Measurements from ENCODE around the gene POT1. TPM values are rescaled to one million over a fixed set of nuclear protein-coding genes. Genes with fewer than 3 reads are reported as not detected.

POT1 gene
- total and polyA plus RNA-seq, 2 of the 8 experiments (the other 6 are each of a cell fraction or from before 2014, with no cell fraction given), result 13.1 to 22.8 TPM

GRCh38 chr7:124811341-124811740 lies 118.3 kb downstream of the POT1 start:
- no peaks in the 10 kb centered on the region for H3K23me2 ChIP-seq (ENCODE audit: low read depth, low read length)
- H3K27ac ChIP-seq (ENCODE audit: low read depth, low read length), result no peak overlapping the region
- no peak overlapping the region for H3K4ac ChIP-seq (replicated peaks; ENCODE audit: insufficient read length, low read depth, low read length)
- H3K14ac ChIP-seq (ENCODE audit: insufficient read length), result no peak overlapping the region
- DNase-seq (ENCODE audit: low read depth in 1 of 2, low spot score in 2 of 2) (no peak), FAIRE-seq (no peak)
- H3K56ac ChIP-seq (replicated peaks; ENCODE audit: insufficient read length, low read depth, low read length), result no peak overlapping the region
- no peaks in the 10 kb centered on the region for H4K20me1 ChIP-seq (replicated peaks in 1 of 2; ENCODE audit: control insufficient read depth in 1 of 2, insufficient read depth in 2 of 2, low read length in 2 of 2)
- H3K9ac ChIP-seq (replicated peaks in 1 of 4; ENCODE audit: extremely low read depth in 1 of 4, low read depth in 3 of 4, low read length in 3 of 4), result no peak overlapping the region
- H3K9me3 ChIP-seq (ENCODE audit: insufficient read depth in 2 of 2, low read depth in 1 of 2, low read length in 1 of 2), result no peaks in the 10 kb centered on the region
- no peak overlapping the region; the same call in 1 of the 2 replicates for H3K18ac ChIP-seq (ENCODE audit: extremely low read depth, low read length)
- H3K27me3 ChIP-seq (replicated peaks in 1 of 4; ENCODE audit: control insufficient read depth in 3 of 4, extremely low read depth in 1 of 4, insufficient read depth in 3 of 4, low read length in 3 of 4), result no peaks in the 10 kb centered on the region
- H2BK20ac ChIP-seq (ENCODE audit: low read length), result no peak overlapping the region; the same call in 1 of the 2 replicates
- H4K8ac ChIP-seq (ENCODE audit: extremely low read depth, insufficient read depth, low read length), result no peak overlapping the region
- peaks cover 0 to 18% (median 2%) of the 10 kb centered on the region in 4 experiments; a peak in 2 of 7 replicates for H3K4me1 ChIP-seq (replicated peaks in 1 of 4; ENCODE audit: control insufficient read depth in 3 of 4, insufficient read depth in 4 of 4, low read length in 3 of 4)
- no peaks in the 10 kb centered on the region for H3K79me1 ChIP-seq (ENCODE audit: low read depth, low read length)
- no peak overlapping the region for H2AFZ ChIP-seq (ENCODE audit: low read length)
- H3K23ac ChIP-seq (ENCODE audit: insufficient read length), result no peak overlapping the region
- no peak overlapping the region for H4K91ac ChIP-seq (replicated peaks; ENCODE audit: insufficient read length, low read length)
- peak overlapping the region; percentile 66 for H4K5ac ChIP-seq (ENCODE audit: insufficient read length, low read depth, low read length)
- WGBS, 2 experiments (ENCODE audit: extremely low coverage in 1 of 2, insufficient coverage in 1 of 2, insufficient read length in 1 of 2, insufficient replicate concordance in 2 of 2, low coverage in 1 of 2, low lambda C conversion rate in 2 of 2, missing lambda C conversion rate in 1 of 2), result 95% methylated on average over 1 of the region's 1 CpG; no CpG with 5 or more reads in 1 of the 2 experiments
- no peaks in the 10 kb centered on the region for H3K79me2 ChIP-seq (ENCODE audit: control insufficient read depth in 1 of 2, insufficient read depth in 2 of 2, low read length in 2 of 2)
- H2BK5ac ChIP-seq (ENCODE audit: low read depth, low read length), result no peak overlapping the region
- H2BK12ac ChIP-seq (ENCODE audit: low read depth, low read length), result peak overlapping the region; percentile 53; the same call in 1 of the 2 replicates
- CTCF ChIA-PET (ENCODE audit: partially characterized antibody), result no interaction called here
- no peak overlapping the region for H2AK5ac ChIP-seq (ENCODE audit: low read depth, low read length)
- H3K4me3 ChIP-seq (ENCODE audit: extremely low read depth in 1 of 4, insufficient read depth in 2 of 4, low read depth in 3 of 4, low read length in 4 of 4), result no peak overlapping the region
- no peaks in the 10 kb centered on the region for H3K36me3 ChIP-seq (ENCODE audit: control insufficient read depth in 2 of 4, insufficient read depth in 4 of 4, low read length in 3 of 4)
- H3K4me2 ChIP-seq (ENCODE audit: insufficient read depth in 1 of 2, low read depth in 2 of 2, low read length in 2 of 2), result no peak overlapping the region
- H2BK15ac ChIP-seq (ENCODE audit: low read length), result no peak overlapping the region
- H2BK120ac ChIP-seq (replicated peaks; ENCODE audit: low read depth, low read length), result no peak overlapping the region
- POLR2A ChIA-PET (ENCODE audit: partially characterized antibody), result no interaction called here
- TF ChIP-seq ATF2 (IDR thresholded peaks at IDR 0.05; ENCODE audit: low read length) (no peak), CEBPB (IDR thresholded peaks at IDR 0.05; ENCODE audit: low read depth, low read length) (no peak), CTCF (IDR thresholded peaks at IDR 0.05; ENCODE audit: control extremely low read depth in 1 of 3, insufficient read depth in 1 of 3, low read depth in 1 of 3, low read length in 3 of 3) (no peak), GABPA (IDR thresholded peaks at IDR 0.05; ENCODE audit: borderline replicate concordance, insufficient read depth, low read length) (no peak), JUND (IDR thresholded peaks at IDR 0.05; ENCODE audit: low read length) (no peak), CTBP2 (IDR thresholded peaks at IDR 0.05; ENCODE audit: borderline replicate concordance, insufficient read depth, insufficient read length, low read length) (no peak), TAF7 (optimal IDR thresholded peaks at IDR 0.05; ENCODE audit: borderline replicate concordance, low read depth, low read length) (no peak), SAP30 (IDR thresholded peaks at IDR 0.05; ENCODE audit: insufficient read depth, insufficient replicate concordance, low read length) (no peak), TEAD4 (IDR thresholded peaks at IDR 0.05; ENCODE audit: low read depth, low read length) (no peak)
